ENCODE results near the gene LMAN1L.

LMAN1L gene

GRCh38 chr15:74817370-74817737 lies 4.7 kb downstream of the LMAN1L start:
- no peak for DNase-seq

- DNase-seq: no peak
Measured at GRCh38 chr15:74820056-74820455, 7.4 kb downstream of the LMAN1L start.

- no peak for DNase-seq
Measured at GRCh38 chr15:74821091-74821789, 8.6 kb downstream of the LMAN1L start.

GRCh38 chr15:74821790-74822158 lies 9.1 kb downstream of the LMAN1L start:
- DNase-seq: no peak

- no peak for DNase-seq
Measured at GRCh38 chr15:74822233-74822632, 9.6 kb downstream of the LMAN1L start.

GRCh38 chr15:74823324-74823723 lies 10.7 kb downstream of the LMAN1L start:
- DNase-seq: no peak

GRCh38 chr15:74824976-74825375 lies 12.3 kb downstream of the LMAN1L start:
- DNase-seq: no peak

GRCh38 chr15:74825866-74826265 lies 13.2 kb downstream of the LMAN1L start:
- DNase-seq: no peak

- DNase-seq: peak; percentile 41
Measured at GRCh38 chr15:74826364-74826819, 13.8 kb downstream of the LMAN1L start, which contains the start of gene CPLX3. Gene CPLX3 (plus strand): TSS chr15:74826627. CDS start chr15:74826704, 77 bp downstream.

- no peak for DNase-seq
Measured at GRCh38 chr15:74826921-74827320, 14.3 kb downstream of the LMAN1L start.

GRCh38 chr15:74827614-74828013 lies 15.0 kb downstream of the LMAN1L start:
- DNase-seq: no peak

- no peak for DNase-seq
Measured at GRCh38 chr15:74828835-74829234, 16.2 kb downstream of the LMAN1L start.

GRCh38 chr15:74829486-74829885 lies 16.9 kb downstream of the LMAN1L start:
- peak; percentile 58 for DNase-seq

- no peak for DNase-seq
Measured at GRCh38 chr15:74829991-74830390, 17.4 kb downstream of the LMAN1L start.

- no peak for DNase-seq
Measured at GRCh38 chr15:74830868-74831267, 18.2 kb downstream of the LMAN1L start.

GRCh38 chr15:74831813-74832495 lies 19.3 kb downstream of the LMAN1L start:
- DNase-seq: no peak

GRCh38 chr15:74832826-74833225 lies 20.2 kb downstream of the LMAN1L start:
- DNase-seq: no peak

GRCh38 chr15:74833376-74834107 lies 20.9 kb downstream of the LMAN1L start:
- no peak for DNase-seq

- peak; percentile 65 for DNase-seq
Measured at GRCh38 chr15:74835312-74835823, 22.7 kb downstream of the LMAN1L start.

GRCh38 chr15:74836846-74837245 lies 24.2 kb downstream of the LMAN1L start:
- DNase-seq: no peak

- DNase-seq: no peak
Measured at GRCh38 chr15:74837482-74838136, 25.0 kb downstream of the LMAN1L start.

- DNase-seq: no peak
Measured at GRCh38 chr15:74838137-74838516, 25.5 kb downstream of the LMAN1L start.

Data from activated CD4-positive, alpha-beta T cell treated with anti-CD3 and anti-CD28 coated beads, Interleukin-2, Interleukin-6, amounts not matched to agents 100 ng/mL and 50 ng/mL, durations not matched to agents 16 hours and 8 hours (primary cell).